Uterus (tissue), 4 donors: ENCODE data around the gene ISOC2. TPM values are rescaled to one million over a fixed set of nuclear protein-coding genes. Genes with fewer than 3 reads are reported as not detected.
A peak's percentile ranks its signal among the peaks of the same experiment; 100 is the strongest.

Experiments used
- DNase-seq, 2 donors: peaks; one replicate each; pipeline ENCODE4 v3.0.0-alpha.2; 2019 to 2020
- H3K27ac ChIP-seq, 2 donors: fragments of 200-600 bp; sonication (generic); 1 replicate in 1 of 2; 2 replicates in 1 of 2; pipeline ENCODE4 v1.5.1; 2016 to 2018
- H3K27me3 ChIP-seq, 2 donors: fragments of 200-600 bp; sonication (generic); one replicate each; pipeline ENCODE4 v1.5.1; 2018 to 2019; ENCODE audit warnings: control low read depth in 1 of 2
- H3K36me3 ChIP-seq, 2 donors: fragments of 200-600 bp; sonication (generic); one replicate each; pipeline ENCODE4 v1.5.1; 2019; ENCODE audit warnings: control low read depth in 1 of 2
- H3K4me1 ChIP-seq, 2 donors: fragments of 200-600 bp; sonication (generic); one replicate each; pipeline ENCODE4 v1.5.1; 2018 to 2019; ENCODE audit warnings: control low read depth in 1 of 2
- H3K4me3 ChIP-seq, 2 donors: fragments of 200-600 bp; sonication (generic); 1 replicate in 1 of 2; 2 replicates in 1 of 2; pipeline ENCODE4 v1.5.1; 2018 to 2019; ENCODE audit warnings: mild to moderate bottlenecking in 1 of 2
- H3K9me3 ChIP-seq, 2 donors: fragments of 200-600 bp; sonication (generic); one replicate each; pipeline ENCODE4 v1.5.1; 2019; ENCODE audit warnings: control low read depth in 1 of 2
- POLR2A ChIP-seq, 2 donors: fragments of 450-650 bp; IDR thresholded peaks; one replicate each; pipeline ENCODE4 v1.6.1; 2016; ENCODE audit warnings: antibody characterized with exemption in 2 of 2, mild to moderate bottlenecking in 1 of 2, moderate library complexity in 1 of 2
- intact Hi-C: fragments of 100-400 bp; cut with DNase I; formaldehyde crosslinking; loops from one replicate; pipeline ENCODE4 v1.15.1; 2023; ENCODE audit warnings: low total_unique reads
- total RNA-seq, 4 donors: library from RNA; depleted of rRNA in 3 of 4; stranded (reverse); fragments of >200 nt in 3 of 4; gene quantifications; one replicate each; pipeline versions ENCODE4 v1.1.0 to v1.2.4, GENCODE V29; 2014 to 2023
- TF ChIP-seq, protein P1 (sequence below), 4 experiments: fragments of 200-600 bp in 2 of 4; fragments of 450-650 bp in 2 of 4; sonication (generic) in 2 of 4; IDR thresholded peaks; one replicate each; pipeline ENCODE4 v1.5.1; 2016 to 2019; ENCODE audit warnings: antibody characterized with exemption in 4 of 4, mild to moderate bottlenecking in 2 of 4, moderate library complexity in 1 of 4
- donor health status: DM: yes; HTN: yes; CAD: no.

The ISOC2 gene
- total RNA-seq, 4 donors from 2014 or later: 1.2 to 78.6 (median 23.8) TPM

DNA sequence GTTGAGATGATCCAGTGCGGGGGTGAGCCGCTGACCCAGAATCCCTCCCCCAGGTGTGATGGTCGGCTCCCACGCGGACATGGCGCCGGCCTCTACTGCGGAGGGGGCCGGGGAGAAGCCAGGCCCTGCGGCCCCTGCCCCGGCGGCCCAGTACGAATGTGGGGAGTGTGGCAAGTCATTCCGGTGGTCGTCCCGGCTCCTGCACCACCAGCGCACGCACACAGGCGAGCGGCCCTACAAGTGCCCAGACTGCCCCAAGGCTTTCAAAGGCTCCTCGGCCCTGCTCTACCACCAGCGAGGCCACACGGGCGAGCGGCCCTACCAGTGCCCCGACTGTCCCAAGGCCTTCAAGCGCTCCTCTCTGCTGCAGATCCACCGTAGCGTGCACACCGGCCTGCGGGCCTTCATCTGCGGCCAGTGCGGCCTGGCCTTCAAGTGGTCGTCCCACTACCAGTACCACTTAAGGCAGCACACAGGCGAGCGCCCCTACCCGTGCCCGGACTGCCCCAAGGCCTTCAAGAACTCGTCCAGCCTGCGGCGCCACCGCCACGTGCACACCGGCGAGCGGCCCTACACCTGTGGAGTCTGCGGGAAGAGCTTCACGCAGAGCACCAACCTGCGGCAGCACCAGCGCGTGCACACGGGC is 19.8 kb upstream of the ISOC2 start:
- intact Hi-C loops: no loop called here
- Histone ChIP-seq H3K27me3 (no peaks in the 10 kb centered on the region), H3K36me3 (no peaks in the 10 kb centered on the region), H3K9me3 (no peaks in the 10 kb centered on the region), H3K4me3 (no peak overlapping the region), H3K27ac (no peak overlapping the region), H3K4me1 (peaks cover 5 to 20% of the 10 kb centered on the region in 2 donors)
- no peak for DNase-seq
- TF ChIP-seq, protein P1, sequence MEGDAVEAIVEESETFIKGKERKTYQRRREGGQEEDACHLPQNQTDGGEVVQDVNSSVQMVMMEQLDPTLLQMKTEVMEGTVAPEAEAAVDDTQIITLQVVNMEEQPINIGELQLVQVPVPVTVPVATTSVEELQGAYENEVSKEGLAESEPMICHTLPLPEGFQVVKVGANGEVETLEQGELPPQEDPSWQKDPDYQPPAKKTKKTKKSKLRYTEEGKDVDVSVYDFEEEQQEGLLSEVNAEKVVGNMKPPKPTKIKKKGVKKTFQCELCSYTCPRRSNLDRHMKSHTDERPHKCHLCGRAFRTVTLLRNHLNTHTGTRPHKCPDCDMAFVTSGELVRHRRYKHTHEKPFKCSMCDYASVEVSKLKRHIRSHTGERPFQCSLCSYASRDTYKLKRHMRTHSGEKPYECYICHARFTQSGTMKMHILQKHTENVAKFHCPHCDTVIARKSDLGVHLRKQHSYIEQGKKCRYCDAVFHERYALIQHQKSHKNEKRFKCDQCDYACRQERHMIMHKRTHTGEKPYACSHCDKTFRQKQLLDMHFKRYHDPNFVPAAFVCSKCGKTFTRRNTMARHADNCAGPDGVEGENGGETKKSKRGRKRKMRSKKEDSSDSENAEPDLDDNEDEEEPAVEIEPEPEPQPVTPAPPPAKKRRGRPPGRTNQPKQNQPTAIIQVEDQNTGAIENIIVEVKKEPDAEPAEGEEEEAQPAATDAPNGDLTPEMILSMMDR (IDR thresholded peaks at IDR 0.05): no peak
- no peak for TF ChIP-seq POLR2A (IDR thresholded peaks at IDR 0.05)

DNA sequence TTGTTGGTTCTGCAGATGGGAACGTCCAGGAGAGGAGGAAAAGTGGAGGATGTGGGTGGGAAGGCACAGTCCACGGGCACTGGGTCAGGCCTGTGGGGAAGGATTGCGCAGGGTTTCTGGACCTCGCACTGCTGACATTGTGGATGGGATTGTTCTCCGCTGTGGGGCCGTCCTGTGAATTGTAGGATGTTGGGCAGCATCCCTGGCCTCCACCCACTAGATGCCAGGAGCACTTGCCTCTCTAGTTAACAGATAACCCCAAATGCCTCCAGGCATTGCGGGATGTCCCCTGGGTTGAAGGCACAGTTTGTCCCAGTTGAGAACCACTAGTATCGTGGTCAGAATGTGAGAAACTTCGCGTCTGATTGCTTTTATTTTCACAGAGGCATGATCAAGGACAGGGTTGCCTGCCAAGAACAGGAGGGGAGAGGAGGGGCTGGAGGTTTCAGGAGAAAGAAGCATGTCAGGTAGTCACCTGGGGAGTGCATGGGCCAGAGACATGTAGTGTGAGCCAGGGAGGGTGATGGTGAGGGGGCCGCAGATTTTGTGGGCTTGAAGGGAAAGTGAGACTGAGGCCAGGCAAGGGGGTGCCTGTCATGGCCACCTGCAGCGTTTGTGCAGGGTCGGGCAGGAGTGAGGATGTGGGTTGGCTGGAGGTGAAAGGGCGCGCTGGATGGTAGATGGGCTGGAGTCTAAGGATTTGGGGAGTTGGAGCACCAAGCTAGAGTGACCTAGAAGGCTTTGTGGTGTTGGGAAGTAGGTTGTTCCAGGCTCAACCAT is 18.2 kb upstream of the ISOC2 start:
- DNase-seq: no peak
- no peaks in the 10 kb centered on the region for H3K9me3 ChIP-seq
- no peaks in the 10 kb centered on the region for H3K27me3 ChIP-seq
- intact Hi-C loops: no loop called here
- no peak for TF ChIP-seq POLR2A (IDR thresholded peaks at IDR 0.05)
- TF ChIP-seq, protein P1 (IDR thresholded peaks at IDR 0.05): no peak
- no peak overlapping the region for H3K27ac ChIP-seq
- H3K4me3 ChIP-seq: no peak overlapping the region
- peaks cover 5 to 11% of the 10 kb centered on the region in 2 donors for H3K4me1 ChIP-seq
- no peaks in the 10 kb centered on the region for H3K36me3 ChIP-seq

DNA sequence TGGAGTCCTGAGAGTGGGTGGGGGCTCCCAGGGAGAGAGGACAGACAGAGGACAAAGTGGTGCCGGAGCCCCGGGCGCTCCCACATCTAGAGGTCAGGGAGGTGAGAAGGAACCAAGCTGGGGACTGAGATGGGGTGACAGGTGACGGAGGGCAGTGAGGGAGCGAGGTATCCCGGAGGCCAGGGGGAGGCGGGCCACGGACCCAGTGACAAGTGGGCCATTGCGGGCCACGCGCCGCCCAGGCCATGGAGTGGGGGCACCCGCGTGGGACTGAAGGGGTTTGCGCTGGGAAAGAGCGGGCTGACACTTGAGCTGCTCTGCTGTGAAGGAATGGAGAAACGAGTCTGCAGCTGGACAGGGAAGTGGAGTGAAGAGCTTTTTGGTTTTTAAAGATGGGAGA is 17.6 kb upstream of the ISOC2 start:
- Histone ChIP-seq H3K36me3 (no peaks in the 10 kb centered on the region), H3K4me1 (peaks cover 0 to 8% of the 10 kb centered on the region in 2 donors), H3K9me3 (no peaks in the 10 kb centered on the region), H3K4me3 (no peak overlapping the region), H3K27me3 (no peaks in the 10 kb centered on the region), H3K27ac (no peak overlapping the region)
- TF ChIP-seq POLR2A (IDR thresholded peaks at IDR 0.05): no peak
- TF ChIP-seq, protein P1 (IDR thresholded peaks at IDR 0.05): no peak
- intact Hi-C loops: no loop called here
- DNase-seq: no peak

DNA sequence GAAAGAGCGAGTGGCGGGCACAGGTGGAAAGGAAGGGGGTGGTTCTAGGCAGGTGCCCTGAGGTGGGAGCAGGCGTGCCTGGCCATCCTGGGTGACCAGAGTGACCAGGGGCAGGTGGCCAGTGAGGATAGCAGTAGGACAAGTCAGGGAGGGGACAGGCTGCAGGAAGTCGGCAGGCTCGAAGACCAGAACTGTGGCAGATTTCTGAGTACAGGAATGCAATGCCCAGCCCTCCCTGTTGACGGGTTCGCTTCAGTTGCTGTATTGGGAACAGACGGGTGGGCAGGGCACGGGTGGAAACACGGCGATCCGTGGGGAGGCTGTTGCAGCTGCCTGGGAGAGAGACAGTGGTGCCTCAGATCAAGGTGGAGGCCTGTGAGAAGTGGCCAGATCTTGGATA is 16.9 kb upstream of the ISOC2 start:
- H3K9me3 ChIP-seq: no peaks in the 10 kb centered on the region
- intact Hi-C loops: no loop called here
- no peak overlapping the region for H3K4me3 ChIP-seq
- no peaks in the 10 kb centered on the region for H3K27me3 ChIP-seq
- DNase-seq: no peak
- no peak overlapping the region for H3K27ac ChIP-seq
- H3K4me1 ChIP-seq: peaks cover 0 to 10% of the 10 kb centered on the region in 2 donors
- H3K36me3 ChIP-seq: no peaks in the 10 kb centered on the region
- TF ChIP-seq POLR2A (IDR thresholded peaks at IDR 0.05): no peak
- TF ChIP-seq, protein P1 (IDR thresholded peaks at IDR 0.05): no peak

DNA sequence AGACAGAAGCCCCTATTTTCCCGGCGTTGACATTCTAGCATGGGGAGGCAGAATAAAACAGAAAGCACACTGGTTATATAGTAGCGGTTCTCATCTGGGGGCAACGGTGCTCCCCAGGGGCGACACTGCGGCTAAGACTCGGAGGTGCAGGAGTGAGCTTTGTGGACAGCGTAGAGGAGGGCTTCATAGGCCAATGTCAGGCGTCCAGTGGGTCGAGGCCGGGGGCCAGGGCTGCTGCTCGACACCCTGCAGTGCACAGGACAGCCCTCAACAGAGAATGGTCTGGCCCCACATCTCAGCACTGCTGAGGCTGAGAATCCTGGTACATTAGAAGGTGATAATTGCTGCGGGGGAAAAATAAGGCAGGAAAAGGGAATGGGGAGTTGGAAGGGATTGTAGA is 16.5 kb upstream of the ISOC2 start:
- Histone ChIP-seq H3K36me3 (no peaks in the 10 kb centered on the region), H3K27me3 (no peaks in the 10 kb centered on the region), H3K4me1 (peaks cover 0 to 10% of the 10 kb centered on the region in 2 donors), H3K4me3 (peak overlapping the region in 1 of 2 donors; percentile 62), H3K27ac (peak overlapping the region in 1 of 2 donors; percentile 98), H3K9me3 (no peaks in the 10 kb centered on the region)
- intact Hi-C loops: no loop called here
- no peak for DNase-seq
- TF ChIP-seq, protein P1 (IDR thresholded peaks at IDR 0.05): no peak
- no peak for TF ChIP-seq POLR2A (IDR thresholded peaks at IDR 0.05)
